Measurements from ENCODE around the gene RAB44. TPM values are rescaled to one million over a fixed set of nuclear protein-coding genes. Genes with fewer than 3 reads are reported as not detected.

The RAB44 gene
- polyA plus RNA-seq, 2 of the 4 experiments (the other 2 are of a cell fraction): 0.04 to 0.09 TPM

GRCh38 chr6:36668591-36668990, 29.0 kb upstream of the RAB44 start:
- Histone ChIP-seq H3K4me2 (no peak overlapping the region), H3K9me3 (no peaks in the 10 kb centered on the region), H3K27ac (peak overlapping the region; percentile 91 to 93; a peak in 5 of 6 replicates), H3K4me1 (peaks cover 26% of the 10 kb centered on the region), H3K4me3 (no peak overlapping the region)
- ATAC-seq (no peak), DNase-seq (ENCODE audit: low read depth in 1 of 2, low spot score in 1 of 2) (no peak), FAIRE-seq (no peak)
- CTCF ChIA-PET: interaction anchor here (1.3 to 1.9 kb wide), 2 partner anchors 44 to 46 kb away, joined by 4 to 13 read pairs; no protein-coding TSS in a partner anchor
- POLR2A ChIA-PET: no interaction called here
- TF ChIP-seq CBX8 (IDR thresholded peaks at IDR 0.05) (no peak), PBX3 (IDR thresholded peaks at IDR 0.05) (no peak), HMGXB4 (CRISPR knock-in tag; IDR thresholded peaks at IDR 0.05; ENCODE audit: borderline replicate concordance) (no peak), MAX (IDR thresholded peaks at IDR 0.05) (no peak), ZSCAN20 (CRISPR knock-in tag; IDR thresholded peaks at IDR 0.05) (no peak), GATA3 (IDR thresholded peaks at IDR 0.05; ENCODE audit: borderline replicate concordance) (no peak), KDM1A (IDR thresholded peaks at IDR 0.05; ENCODE audit: low read depth) (no peak), RNF2 (IDR thresholded peaks at IDR 0.05; ENCODE audit: borderline replicate concordance, low read depth) (no peak), SMC3 (IDR thresholded peaks at IDR 0.05) (no peak), RARB (CRISPR knock-in tag; IDR thresholded peaks at IDR 0.05) (no peak), HEYL (CRISPR knock-in tag; IDR thresholded peaks at IDR 0.05) (no peak), USF2 (IDR thresholded peaks at IDR 0.05) (no peak), TP53 (CRISPR knock-in tag; IDR thresholded peaks at IDR 0.05) (no peak), ZFP36 (IDR thresholded peaks at IDR 0.05; ENCODE audit: borderline replicate concordance, partially characterized antibody) (no peak), HES2 (IDR thresholded peaks at IDR 0.05) (no peak), RCOR1 (IDR thresholded peaks at IDR 0.05; ENCODE audit: low read depth, low read length) (no peak), JUNB (IDR thresholded peaks at IDR 0.05) (no peak)
- WGBS (ENCODE audit: missing lambda C conversion rate): 87% methylated on average over 6 of the region's 7 CpGs

- ChIA-PET POLR2A (interaction anchor here (1.2 kb wide), 1 partner anchor 10 kb away, joined by 3 read pairs; no protein-coding TSS in a partner anchor), CTCF (interaction anchor here (1.3 to 1.9 kb wide), 2 partner anchors 45 to 46 kb away, joined by 4 to 13 read pairs; no protein-coding TSS in a partner anchor)
- TF ChIP-seq HMGXB4 (CRISPR knock-in tag; IDR thresholded peaks at IDR 0.05; ENCODE audit: borderline replicate concordance): no peak
- TF ChIP-seq ZNF302 (CRISPR knock-in tag; IDR thresholded peaks at IDR 0.05): no peak
- no peak for TF ChIP-seq TFCP2L1 (CRISPR knock-in tag; IDR thresholded peaks at IDR 0.05)
- TF ChIP-seq ZSCAN20 (CRISPR knock-in tag; IDR thresholded peaks at IDR 0.05): no peak
- no peak for TF ChIP-seq KDM5A (IDR thresholded peaks at IDR 0.05)
- TF ChIP-seq ZFP36 (IDR thresholded peaks at IDR 0.05; ENCODE audit: borderline replicate concordance, partially characterized antibody): no peak
- TF ChIP-seq CTCF (IDR thresholded peaks at IDR 0.05): no peak
- no peak for TF ChIP-seq GATA3 (IDR thresholded peaks at IDR 0.05; ENCODE audit: borderline replicate concordance)
- no peak for TF ChIP-seq HES2 (IDR thresholded peaks at IDR 0.05)
- no peak for TF ChIP-seq RCOR1 (IDR thresholded peaks at IDR 0.05; ENCODE audit: low read depth, low read length)
- no peak for TF ChIP-seq JUNB (IDR thresholded peaks at IDR 0.05)
- TF ChIP-seq HDAC2 (IDR thresholded peaks at IDR 0.05): no peak
- TF ChIP-seq ELK1 (IDR thresholded peaks at IDR 0.05; ENCODE audit: low read depth, low read length): no peak
- TF ChIP-seq SREBF2 (IDR thresholded peaks at IDR 0.05): no peak
- Histone ChIP-seq H3K9me3 (no peaks in the 10 kb centered on the region), H3K27ac (peak overlapping the region; percentile 91 to 93; a peak in 5 of 6 replicates), H3K4me2 (no peak overlapping the region), H3K4me3 (no peak overlapping the region), H3K4me1 (peaks cover 22% of the 10 kb centered on the region)
- WGBS (ENCODE audit: missing lambda C conversion rate): 94% methylated on average over 5 of the region's 6 CpGs
- FAIRE-seq (no peak), ATAC-seq (no peak), DNase-seq (ENCODE audit: low read depth in 1 of 2, low spot score in 1 of 2) (no peak)
These were observed 28.6 kb upstream of the RAB44 start for GRCh38 chr6:36669002-36669401.
